Activated naive CD8-positive, alpha-beta T cell treated with anti-CD3 and anti-CD28 coated beads, Interleukin-2, amount 50 U/mL, for 16 hours (primary cell): ENCODE measurements around the gene PLAAT3.
A peak's percentile ranks its signal among the peaks of the same experiment; 100 is the strongest.
"Not testable (repeated sequence)": the region's sequence is repeated elsewhere in the genome, so short reads cannot be mapped to it uniquely, and the experiment has no call there.

Source experiments
- DNase-seq: peaks from one replicate; pipeline ENCODE4 v3.0.0-alpha.2; 2020; ENCODE audit warnings: low read depth, low spot score

Gene PLAAT3

DNA sequence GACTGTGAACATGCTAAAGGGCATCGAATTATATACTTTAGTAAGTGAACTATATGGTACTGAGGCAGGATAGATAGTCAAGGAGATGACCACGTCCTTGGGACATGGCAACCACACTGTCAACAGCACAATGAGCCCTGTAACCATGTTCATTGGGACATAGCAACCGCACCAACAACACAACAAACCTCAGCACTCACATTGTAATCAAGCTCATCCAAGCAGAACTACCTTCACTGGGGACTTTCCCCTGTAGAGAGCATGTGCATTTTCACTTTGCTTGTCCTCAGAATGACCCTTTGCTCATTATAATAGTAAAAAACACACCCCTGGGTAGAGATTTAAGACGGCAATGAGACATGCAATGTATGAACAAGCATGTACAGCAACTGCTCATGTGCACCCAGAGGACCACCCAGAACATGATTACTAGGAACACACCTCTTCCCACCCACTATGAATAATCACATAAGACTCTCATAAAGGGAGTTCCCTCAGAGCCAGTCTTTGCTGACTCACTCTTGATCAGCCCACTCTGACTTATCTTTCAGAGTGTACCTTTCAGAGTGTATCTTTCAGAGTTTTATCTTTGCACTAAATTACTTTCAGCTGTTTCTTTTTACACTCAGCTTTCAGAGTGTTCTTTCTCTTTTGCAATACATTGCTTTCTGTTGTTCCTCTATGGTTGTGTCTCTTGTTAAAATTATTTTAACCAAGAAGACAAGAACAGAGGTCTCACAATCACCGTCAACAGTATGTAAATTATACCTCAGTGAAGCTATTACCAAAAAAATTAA is 47.0 kb downstream of the PLAAT3 start:
- DNase-seq, result peak; percentile 21

- DNase-seq, result no peak
These were observed 49.4 kb downstream of the PLAAT3 start for GRCh38 chr11:63564784-63565350.

- DNase-seq, result no peak
These were observed 50.0 kb downstream of the PLAAT3 start for GRCh38 chr11:63564056-63564774.

DNA sequence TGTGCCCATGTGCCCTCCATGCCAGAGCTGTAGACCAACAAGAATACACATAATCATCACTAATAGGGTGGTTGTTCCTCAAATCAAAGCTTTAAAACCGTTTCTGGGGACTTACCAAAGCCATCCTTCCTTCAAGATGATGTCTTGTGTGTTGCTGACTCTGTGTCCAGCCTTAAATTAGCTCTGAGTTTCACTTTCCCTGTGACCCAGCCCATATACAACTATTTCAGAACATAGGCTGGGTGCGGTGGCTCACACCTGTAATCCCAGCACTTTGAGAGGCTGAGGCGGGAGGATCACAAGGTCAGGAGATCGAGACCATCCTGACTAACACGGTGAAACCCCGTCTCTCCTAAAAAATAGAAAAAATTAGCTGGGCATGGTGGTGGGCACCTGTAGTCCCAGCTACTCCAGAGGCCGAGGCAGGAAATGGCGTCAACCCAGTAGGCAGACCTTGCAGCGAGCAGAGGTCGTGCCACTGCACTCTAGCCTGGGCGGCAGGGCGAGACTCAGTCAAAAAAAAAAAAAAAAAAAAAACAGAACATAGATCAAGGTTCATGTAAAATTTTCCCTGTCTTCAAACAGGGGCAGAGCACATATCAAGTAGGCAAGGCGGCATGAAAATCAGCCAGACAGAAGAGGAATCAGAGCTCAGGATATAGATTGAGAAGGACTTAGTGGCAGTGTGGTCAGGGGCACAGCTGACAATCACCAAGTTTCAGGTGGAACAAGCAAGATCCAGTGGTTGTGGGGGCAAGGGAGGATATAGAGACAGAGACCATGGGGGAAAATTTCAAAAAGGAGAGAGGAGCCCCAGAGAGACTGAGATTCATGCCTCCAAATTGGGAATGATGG is 50.8 kb downstream of the PLAAT3 start, which contains the start of gene PLAAT2:
PLAAT2 (minus strand) TSS at position 179 of the 855 bp plus-strand sequence; CDS start at position 124, 55 bp downstream.
- no peak for DNase-seq

- no peak for DNase-seq
These were observed 53.6 kb downstream of the PLAAT3 start for GRCh38 chr11:63560506-63561180.

GRCh38 chr11:63558459-63559157 is 55.6 kb downstream of the PLAAT3 start:
- no peak for DNase-seq

GRCh38 chr11:63557570-63557969 is 56.7 kb downstream of the PLAAT3 start:
- DNase-seq, result no peak

DNA sequence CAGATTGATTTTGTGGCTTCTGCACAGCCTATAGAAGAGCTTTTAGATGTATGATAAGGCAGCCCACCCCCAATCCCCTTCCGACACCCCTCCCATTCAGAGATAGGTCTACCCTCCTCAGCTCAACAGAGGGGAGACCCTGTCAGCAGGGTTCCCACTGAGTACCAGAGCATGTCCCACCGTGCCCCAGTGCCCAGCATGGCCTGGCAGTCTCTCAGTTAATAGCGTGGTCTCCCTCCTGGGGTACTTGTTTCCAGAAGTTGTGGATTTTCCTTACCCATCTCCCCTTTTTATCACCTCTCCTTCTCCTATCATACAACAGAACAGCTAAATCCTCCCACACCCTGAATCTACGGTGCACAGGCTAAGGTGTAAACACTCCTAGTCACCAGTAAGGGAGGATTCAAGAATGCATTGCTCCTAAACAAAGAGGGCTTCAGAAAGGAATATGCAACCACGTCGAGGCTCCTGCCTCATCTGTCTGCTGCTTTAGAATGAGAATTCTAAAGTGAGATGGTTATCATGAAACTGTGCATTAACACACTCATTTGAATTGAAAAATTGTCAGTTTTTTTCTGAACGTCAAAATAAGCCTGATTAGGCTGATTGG is 57.7 kb downstream of the PLAAT3 start:
- DNase-seq, result no peak

GRCh38 chr11:63554877-63555223 is 59.4 kb downstream of the PLAAT3 start:
- no peak for DNase-seq

DNA sequence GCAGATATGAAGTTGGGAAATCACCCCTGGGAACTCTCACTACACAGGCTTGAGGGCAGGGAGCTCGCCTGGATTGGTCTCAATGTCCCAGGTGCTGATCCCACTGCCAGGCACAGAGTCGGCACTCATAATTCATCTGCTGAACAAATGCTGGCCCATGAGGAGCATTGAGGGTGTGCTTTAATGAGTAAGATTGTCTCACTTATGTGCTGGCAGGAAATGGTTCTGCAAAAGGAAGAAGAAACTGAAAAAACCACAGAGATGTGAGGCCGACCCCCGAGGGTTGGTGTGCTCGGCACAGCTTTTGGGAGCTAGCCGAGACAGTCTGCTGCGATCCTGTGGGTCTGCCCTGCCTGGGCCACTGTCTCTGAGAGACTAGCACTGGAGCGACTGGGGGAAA is 60.5 kb downstream of the PLAAT3 start:
- no peak for DNase-seq

DNA sequence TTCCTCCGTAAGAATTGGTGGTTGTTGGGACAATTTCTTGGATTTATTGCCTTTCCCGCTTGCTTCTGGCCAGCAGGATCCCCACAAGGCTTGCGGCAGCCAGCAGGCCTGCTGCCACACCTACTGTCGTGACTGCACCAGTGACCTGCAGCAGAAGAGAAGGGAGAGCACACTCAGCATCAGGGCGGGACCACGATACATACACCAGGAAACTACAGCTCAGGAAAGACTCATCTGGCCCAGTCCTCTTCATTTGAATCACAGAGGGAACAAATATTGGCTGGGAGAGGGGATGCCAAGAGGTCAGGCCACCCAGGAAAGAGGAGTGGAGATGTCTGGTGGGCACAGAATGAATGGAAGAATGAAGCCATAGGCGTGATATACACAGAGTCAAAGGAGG is 61.3 kb downstream of the PLAAT3 start:
- no peak for DNase-seq

- DNase-seq, result no peak
These were observed 62.4 kb downstream of the PLAAT3 start for GRCh38 chr11:63551889-63552266.

- DNase-seq, result no peak
These were observed 62.9 kb downstream of the PLAAT3 start for GRCh38 chr11:63551091-63551888.

- not testable (repeated sequence) for DNase-seq
These were observed 64.0 kb downstream of the PLAAT3 start for GRCh38 chr11:63550156-63550700.

DNA sequence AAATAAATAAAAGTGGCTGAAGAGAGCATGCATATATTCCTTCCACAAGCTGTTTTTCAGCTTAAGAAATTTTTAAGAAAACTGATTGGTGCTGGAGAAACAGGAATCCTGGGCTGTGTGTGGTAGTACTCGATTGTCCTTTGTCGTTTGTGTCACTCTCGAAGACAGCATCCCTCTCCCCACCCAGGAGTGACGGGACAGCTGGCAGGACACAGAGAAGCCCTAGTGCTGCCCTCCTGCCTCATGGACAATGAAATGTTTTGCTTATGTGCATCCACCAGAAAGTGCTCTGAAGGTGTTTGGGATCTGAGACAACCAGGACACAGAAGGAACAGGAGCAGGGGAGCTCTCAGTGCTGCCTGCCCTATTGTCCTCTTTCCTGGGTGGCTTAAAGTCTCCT is 64.8 kb downstream of the PLAAT3 start:
- no peak for DNase-seq

GRCh38 chr11:63548178-63548577 is 66.1 kb downstream of the PLAAT3 start:
- DNase-seq, result no peak

GRCh38 chr11:63547061-63547460 is 67.2 kb downstream of the PLAAT3 start:
- DNase-seq, result no peak

DNA sequence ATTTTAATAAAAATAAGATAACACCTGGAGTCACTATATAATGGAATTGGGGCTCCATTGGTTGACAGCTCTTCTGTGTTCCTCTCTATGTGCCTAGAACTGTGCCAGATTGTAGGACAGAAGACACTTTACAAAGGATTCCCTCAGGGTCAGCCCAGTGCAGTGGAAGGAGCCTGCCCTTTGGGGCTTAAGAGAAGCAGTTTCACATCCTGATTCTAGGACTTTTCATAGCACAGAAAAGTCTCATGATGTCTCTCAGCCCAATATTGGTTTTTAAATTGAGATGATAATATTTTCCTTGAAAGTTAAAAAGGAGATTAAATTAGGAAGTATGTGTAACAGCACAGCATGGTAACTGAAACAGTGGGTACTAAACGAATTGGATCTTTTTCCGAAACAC is 70.5 kb downstream of the PLAAT3 start:
- DNase-seq, result no peak

GRCh38 chr11:63542506-63542905 is 71.7 kb downstream of the PLAAT3 start:
- DNase-seq, result not testable (repeated sequence)
